ENCODE data around the gene VOPP1.

VOPP1 gene

GRCh38 chr7:55438757-55439525, 133.4 kb downstream of the VOPP1 start:
- DNase-seq (ENCODE audit: low read depth in 1 of 2, low spot score in 1 of 2): no peak

- DNase-seq (ENCODE audit: low read depth in 1 of 2, low spot score in 1 of 2): no peak
Measured at GRCh38 chr7:55438085-55438756, 134.1 kb downstream of the VOPP1 start.

GRCh38 chr7:55437375-55437774, 134.9 kb downstream of the VOPP1 start:
- DNase-seq (ENCODE audit: low read depth in 1 of 2, low spot score in 1 of 2): no peak

- no peak for DNase-seq (ENCODE audit: low read depth in 1 of 2, low spot score in 1 of 2)
Measured at GRCh38 chr7:55436457-55436856, 135.8 kb downstream of the VOPP1 start.

- DNase-seq (ENCODE audit: low read depth in 1 of 2, low spot score in 1 of 2): no peak
Measured at GRCh38 chr7:55435466-55435865, 136.8 kb downstream of the VOPP1 start.

- peak in 1 of 2 donors; percentile 16 for DNase-seq (ENCODE audit: low read depth in 1 of 2, low spot score in 1 of 2)
Measured at GRCh38 chr7:55432939-55433784, 139.1 kb downstream of the VOPP1 start.

GRCh38 chr7:55432506-55432905, 139.8 kb downstream of the VOPP1 start:
- no peak for DNase-seq (ENCODE audit: low read depth in 1 of 2, low spot score in 1 of 2)

- DNase-seq (ENCODE audit: low read depth in 1 of 2, low spot score in 1 of 2): no peak
Measured at GRCh38 chr7:55431898-55432297, 140.4 kb downstream of the VOPP1 start.

GRCh38 chr7:55429835-55430499, 142.3 kb downstream of the VOPP1 start:
- no peak for DNase-seq (ENCODE audit: low read depth in 1 of 2, low spot score in 1 of 2)

GRCh38 chr7:55427800-55428199, 144.5 kb downstream of the VOPP1 start:
- no peak for DNase-seq (ENCODE audit: low read depth in 1 of 2, low spot score in 1 of 2)

- DNase-seq (ENCODE audit: low read depth in 1 of 2, low spot score in 1 of 2): no peak
Measured at GRCh38 chr7:55427342-55427741, 145.0 kb downstream of the VOPP1 start.

- DNase-seq (ENCODE audit: low read depth in 1 of 2, low spot score in 1 of 2): no peak
Measured at GRCh38 chr7:55426676-55427075, 145.6 kb downstream of the VOPP1 start.

GRCh38 chr7:55425141-55425752, 147.1 kb downstream of the VOPP1 start:
- DNase-seq (ENCODE audit: low read depth in 1 of 2, low spot score in 1 of 2): no peak

- no peak for DNase-seq (ENCODE audit: low read depth in 1 of 2, low spot score in 1 of 2)
Measured at GRCh38 chr7:55423891-55424290, 148.4 kb downstream of the VOPP1 start.

GRCh38 chr7:55423277-55423711, 149.0 kb downstream of the VOPP1 start:
- DNase-seq (ENCODE audit: low read depth in 1 of 2, low spot score in 1 of 2): no peak
